Epithelial cell of prostate (primary cell): ENCODE data around the gene FBXO21.
A peak's percentile ranks its signal among the peaks of the same experiment; 100 is the strongest.
"Not testable (repeated sequence)": the region's sequence is repeated elsewhere in the genome, so short reads cannot be mapped to it uniquely, and the experiment has no call there.

Experiments used
- DNase-seq: peaks from one replicate; pipeline ENCODE4 v3.0.0-alpha.2; 2011; ENCODE audit warnings: low read depth, low spot score
- H3K27ac ChIP-seq: fragments of 450-650 bp; 2 replicates; pipeline ENCODE4 v1.5.1; 2017; ENCODE audit warnings: mild to moderate bottlenecking

Gene FBXO21

DNA sequence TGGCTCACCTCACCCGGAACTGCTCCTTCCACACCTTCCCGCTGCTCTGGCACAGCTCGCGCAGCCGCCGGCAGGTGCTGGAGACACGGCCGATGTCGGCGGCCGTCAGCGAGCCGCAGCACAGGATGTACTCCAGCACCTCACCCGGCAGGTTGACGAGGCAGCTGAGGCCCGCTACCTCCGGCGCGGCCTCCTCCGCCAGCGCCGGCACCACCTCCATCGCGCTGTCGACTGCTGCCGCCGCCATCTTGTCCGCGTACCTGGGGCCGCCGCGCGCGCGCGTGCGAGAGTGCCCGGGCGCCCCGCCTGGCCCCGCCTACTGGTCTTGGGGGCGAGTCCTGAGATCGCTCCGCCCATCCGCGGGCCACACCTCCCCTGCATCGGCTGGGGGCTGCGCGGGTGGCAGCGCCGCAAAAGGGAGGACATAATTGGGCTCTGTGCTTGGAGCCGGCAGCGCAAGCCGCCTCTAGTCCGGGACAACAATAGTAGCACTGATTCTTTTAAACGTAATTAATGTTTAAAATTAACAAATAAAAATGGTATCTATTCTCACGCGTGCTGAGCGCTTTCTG is at the start of gene FBXO21:
Gene FBXO21, minus strand, starts transcription at position 261 of the 572 bp plus-strand sequence. Its CDS starts 14 bp downstream, at position 247.
- H3K27ac ChIP-seq = peak within 1 kb of the TSS; percentile 9
- peak; percentile 40 for DNase-seq

DNA sequence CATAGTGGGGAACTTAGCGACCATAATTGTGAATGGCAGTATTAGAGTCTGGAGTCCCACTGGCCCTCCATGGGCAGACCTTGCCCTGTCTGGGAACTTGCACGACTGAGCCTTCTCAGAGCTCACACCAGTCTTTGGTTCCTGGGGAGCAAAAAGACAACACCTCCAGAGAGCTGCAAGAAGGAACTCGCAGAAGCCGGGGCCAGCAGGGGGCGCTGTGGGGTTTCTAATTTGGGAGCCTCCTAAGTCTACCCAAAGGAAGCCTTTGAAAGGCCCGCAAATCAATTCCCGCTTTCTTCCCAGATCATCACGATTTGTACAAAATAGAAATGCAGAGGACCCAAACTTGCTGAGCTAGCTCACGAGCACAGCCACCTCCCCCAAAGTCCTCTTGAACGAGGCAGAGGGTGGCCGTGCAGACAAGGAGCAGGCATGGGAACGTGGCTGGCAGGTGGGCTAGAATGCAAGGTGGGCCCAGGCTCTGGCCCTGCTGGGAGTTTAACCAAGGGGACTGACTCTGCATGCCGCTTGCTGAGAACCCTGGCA is 46.3 kb upstream of the FBXO21 start:
- H3K27ac ChIP-seq = no peak overlapping the region
- no peak for DNase-seq

- no peak for DNase-seq
- no peak overlapping the region for H3K27ac ChIP-seq
Observed at GRCh38 chr12:117235261-117235660, 45.0 kb upstream of the FBXO21 start.

DNA sequence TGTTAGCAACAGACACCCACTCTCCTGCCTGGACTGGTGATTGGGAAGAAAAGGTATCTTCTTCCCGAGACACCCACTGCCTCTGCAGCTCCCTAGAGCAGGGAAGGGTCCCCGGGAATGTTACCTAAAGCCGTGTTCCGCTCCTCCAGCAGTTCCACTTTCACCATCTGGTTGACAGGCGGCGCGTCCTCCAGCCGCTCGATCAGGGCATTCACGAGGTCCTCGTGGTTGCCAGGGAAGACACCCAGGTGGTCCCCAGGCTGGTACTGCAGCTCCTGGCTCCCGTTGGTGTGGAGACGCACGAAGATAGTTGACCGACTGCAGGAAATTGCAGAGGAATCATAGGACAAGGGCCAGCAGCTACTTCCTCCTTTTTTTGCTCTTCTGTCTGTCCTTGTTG is 44.2 kb upstream of the FBXO21 start:
- DNase-seq = no peak
- no peak overlapping the region for H3K27ac ChIP-seq

GRCh38 chr12:117231750-117232149 is 41.5 kb upstream of the FBXO21 start:
- DNase-seq = no peak
- H3K27ac ChIP-seq = no peak overlapping the region

DNA sequence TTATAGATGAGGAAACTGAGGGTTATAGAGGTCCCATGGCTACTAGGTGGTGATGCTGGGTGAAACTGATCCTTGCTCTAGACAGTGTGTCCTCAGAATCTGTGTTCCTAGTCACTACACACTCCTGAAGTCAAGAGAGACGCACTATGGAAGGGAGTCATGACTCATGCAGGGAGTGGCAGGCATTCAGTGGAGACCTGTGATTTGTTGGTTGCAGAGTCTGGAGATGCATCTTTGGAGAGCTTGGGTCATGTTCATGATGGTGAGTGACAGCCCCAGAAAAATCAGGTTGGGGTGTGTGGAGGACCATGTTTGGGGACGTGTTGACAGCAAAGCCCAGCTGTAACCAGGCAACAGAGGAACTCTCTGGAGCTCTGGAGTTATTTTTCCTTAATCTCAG is 38.0 kb upstream of the FBXO21 start:
- DNase-seq = peak; percentile 6
- no peak overlapping the region for H3K27ac ChIP-seq

- no peak overlapping the region for H3K27ac ChIP-seq
- no peak for DNase-seq
Observed at GRCh38 chr12:117227000-117227653, 36.9 kb upstream of the FBXO21 start.

DNA sequence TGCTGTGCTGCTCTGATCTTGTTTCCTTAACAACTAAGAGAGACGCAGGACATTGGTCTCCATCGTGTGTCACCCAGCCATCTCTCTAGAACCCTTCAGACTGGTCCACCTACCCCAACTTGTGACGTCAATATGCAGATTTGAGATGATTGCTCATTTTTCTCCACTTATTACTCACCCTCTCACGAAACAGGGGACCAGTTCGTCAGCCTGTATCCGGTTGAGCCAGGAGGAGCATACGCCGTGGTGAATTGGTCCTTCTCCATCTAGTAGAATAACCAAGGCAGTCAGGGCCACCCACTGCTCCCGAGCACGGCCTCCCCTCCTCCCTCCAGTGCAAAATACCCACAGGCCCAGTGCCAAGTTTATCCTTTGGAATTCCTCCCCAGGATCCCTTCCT is 36.2 kb upstream of the FBXO21 start:
- DNase-seq = no peak
- no peak overlapping the region for H3K27ac ChIP-seq

- no peak for DNase-seq
- H3K27ac ChIP-seq = no peak overlapping the region
Observed at GRCh38 chr12:117225179-117225578, 34.9 kb upstream of the FBXO21 start.

- not testable (repeated sequence) for H3K27ac ChIP-seq, DNase-seq
Observed at GRCh38 chr12:117220947-117221346, 30.7 kb upstream of the FBXO21 start.

GRCh38 chr12:117218149-117218548 is 27.9 kb upstream of the FBXO21 start:
- H3K27ac ChIP-seq = no peak overlapping the region

GRCh38 chr12:117216686-117217085 is 26.4 kb upstream of the FBXO21 start:
- no peak for DNase-seq
- H3K27ac ChIP-seq = no peak overlapping the region

More at GRCh38 chr12:117218149-117218548, 27.9 kb upstream of the FBXO21 start:
- DNase-seq = no peak

GRCh38 chr12:117214797-117215196 is 24.5 kb upstream of the FBXO21 start:
- no peak for DNase-seq
- no peak overlapping the region for H3K27ac ChIP-seq

DNA sequence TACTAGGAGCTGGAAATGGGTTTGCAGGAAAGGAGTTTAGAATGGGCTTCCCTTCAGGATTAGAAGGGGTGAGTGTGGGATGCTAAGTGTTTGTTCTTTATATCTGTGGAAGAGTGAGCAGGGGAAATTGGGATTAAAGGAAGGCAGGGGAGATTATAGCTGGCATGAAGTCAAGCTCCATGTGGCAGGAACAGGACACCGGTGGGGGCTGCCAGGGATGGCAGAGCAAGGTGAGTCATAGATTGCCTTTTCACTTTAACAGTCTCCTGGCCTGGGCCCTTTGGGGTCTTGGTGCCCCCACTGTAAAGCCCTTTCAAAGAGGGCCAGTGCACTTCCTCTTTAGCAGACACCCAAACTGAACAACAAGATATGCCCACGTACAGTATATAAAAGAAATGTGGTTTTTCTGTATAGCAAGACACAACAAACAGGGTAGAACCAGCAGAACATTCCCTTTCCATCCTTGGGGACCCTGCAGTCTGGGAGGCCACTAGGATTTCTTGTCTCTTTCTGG is 23.1 kb upstream of the FBXO21 start:
- H3K27ac ChIP-seq = no peak overlapping the region
- DNase-seq = no peak

- no peak overlapping the region for H3K27ac ChIP-seq
- peak; percentile 12 for DNase-seq
Observed at GRCh38 chr12:117212563-117213190, 22.4 kb upstream of the FBXO21 start.

DNA sequence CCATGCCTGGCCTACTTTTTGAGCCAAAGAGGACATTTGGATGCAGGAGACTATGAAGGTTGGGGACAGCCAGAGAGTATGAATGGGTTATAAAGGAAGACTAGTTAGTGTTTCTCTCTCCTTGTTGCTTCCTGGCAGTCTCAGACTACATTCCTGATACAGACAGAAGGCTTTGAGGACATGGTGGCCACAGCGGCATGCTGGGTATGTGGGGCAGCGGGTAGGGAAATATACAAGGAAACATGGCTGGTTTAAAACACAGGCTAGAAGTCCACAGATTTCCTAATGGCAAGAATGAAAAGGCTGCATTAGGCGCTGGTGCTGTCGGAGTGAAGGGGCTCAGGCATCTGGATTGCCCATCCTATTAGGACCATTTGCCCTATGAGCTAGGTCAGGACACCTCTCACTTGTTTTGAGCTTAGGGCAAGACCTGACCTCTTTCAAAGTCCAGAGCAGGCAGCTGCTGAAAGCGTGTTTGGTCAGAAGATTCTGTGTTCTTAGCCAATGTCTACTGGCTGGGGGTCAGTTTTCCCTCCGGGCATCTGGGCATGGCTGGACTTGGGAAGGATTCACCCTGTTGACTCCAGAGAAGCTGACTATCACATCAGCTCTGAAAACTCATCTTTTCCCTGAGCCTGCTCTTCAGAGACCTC is 20.1 kb upstream of the FBXO21 start:
- DNase-seq = no peak
- no peak overlapping the region for H3K27ac ChIP-seq

GRCh38 chr12:117209626-117210025 is 19.4 kb upstream of the FBXO21 start:
- DNase-seq = no peak
- H3K27ac ChIP-seq = no peak overlapping the region

GRCh38 chr12:117208811-117209455 is 18.7 kb upstream of the FBXO21 start:
- no peak overlapping the region for H3K27ac ChIP-seq
- no peak for DNase-seq

- H3K27ac ChIP-seq = no peak overlapping the region
- no peak for DNase-seq
Observed at GRCh38 chr12:117208206-117208605, 17.9 kb upstream of the FBXO21 start.

DNA sequence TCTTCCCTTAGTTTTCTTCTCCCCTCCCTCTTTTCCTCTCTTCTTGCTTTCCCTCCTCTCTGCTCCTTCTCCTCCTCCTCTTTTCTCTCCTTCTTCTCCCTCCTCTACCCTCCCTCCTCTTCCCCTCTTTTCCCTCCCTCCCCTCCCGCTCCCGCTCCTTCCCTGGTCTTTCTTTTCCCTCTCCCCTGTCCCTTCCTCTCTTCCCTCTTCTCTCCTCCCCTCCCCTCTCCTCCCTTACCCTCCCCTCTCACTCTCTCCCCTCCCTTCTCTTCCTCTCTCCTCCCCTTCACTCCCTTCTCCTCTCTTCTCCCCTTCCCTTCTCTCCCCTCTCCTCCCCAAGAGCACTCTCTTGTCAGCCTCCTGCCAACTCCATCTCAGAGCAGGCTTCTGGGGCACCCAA is 17.4 kb upstream of the FBXO21 start:
- H3K27ac ChIP-seq = no peak overlapping the region
- no peak for DNase-seq
